Neural cell (in vitro differentiated cells): ENCODE data around the gene LAIR2. TPM values are rescaled to one million over a fixed set of nuclear protein-coding genes. Genes with fewer than 3 reads are reported as not detected.
A peak's percentile ranks its signal among the peaks of the same experiment; 100 is the strongest.

Experiments used
- H2AFZ ChIP-seq: fragments of 200-600, 300-800 bp; sonication (generic), shearing (Covaris generic); 2 replicates; pipeline ENCODE4 v1.6.0; 2014; ENCODE audit warnings: low read depth, mild to moderate bottlenecking, antibody characterized with exemption, low read length, moderate library complexity
- H3F3A ChIP-seq: fragments of 200-600 bp; shearing (Covaris generic); 2 replicates; pipeline ENCODE4 v1.6.1; 2016; ENCODE audit warnings: mild to moderate bottlenecking, moderate library complexity, mixed read lengths, antibody characterized with exemption, low read length; ENCODE audit not compliant: insufficient read depth, poor library complexity, severe bottlenecking
- H3K27ac ChIP-seq: fragments of 200-600, 300-800 bp; sonication (generic), shearing (Covaris generic); 2 replicates; pipeline ENCODE4 v1.5.1; 2014; ENCODE audit warnings: mild to moderate bottlenecking, low read length, moderate library complexity
- H3K27me3 ChIP-seq: fragments of 300-800, 200-600 bp; sonication (generic), shearing (Covaris generic); 2 replicates; pipeline ENCODE4 v1.6.0; 2014; ENCODE audit warnings: mild to moderate bottlenecking, low read depth, low read length, moderate library complexity; ENCODE audit not compliant: insufficient read depth
- H3K36me3 ChIP-seq: fragments of 300-800, 200-600 bp; sonication (generic), shearing (Covaris generic); 2 replicates; pipeline ENCODE4 v1.5.1; 2014; ENCODE audit warnings: mild to moderate bottlenecking, antibody characterized with exemption, low read length, moderate library complexity; ENCODE audit not compliant: insufficient read depth
- H3K4me2 ChIP-seq: fragments of 300-800, 200-600 bp; sonication (generic), shearing (Covaris generic); 2 replicates; pipeline ENCODE4 v1.6.0; 2014; ENCODE audit warnings: mild to moderate bottlenecking, low read length
- H3K4me3 ChIP-seq: fragments of 300-800, 200-600 bp; sonication (generic), shearing (Covaris generic); 2 replicates; pipeline ENCODE4 v1.5.1; 2014; ENCODE audit warnings: mild to moderate bottlenecking, low read length, moderate library complexity
- H3K79me2 ChIP-seq: fragments of 200-600 bp; shearing (Covaris generic); replicated peaks from 2 replicates; pipeline ENCODE4 v1.6.0; 2014; ENCODE audit warnings: mild to moderate bottlenecking, low read length, moderate library complexity; ENCODE audit not compliant: insufficient read depth
- H3K9ac ChIP-seq: fragments of 300-800, 200-600 bp; sonication (generic), shearing (Covaris generic); 2 replicates; pipeline ENCODE4 v1.6.1; 2016; ENCODE audit warnings: mild to moderate bottlenecking, low read length, mixed read lengths
- H3K9me2 ChIP-seq: fragments of 200-600 bp; shearing (Covaris generic); 2 replicates; pipeline ENCODE4 v1.6.1; 2016; ENCODE audit warnings: mild to moderate bottlenecking, low read length, mixed read lengths; ENCODE audit not compliant: insufficient read depth
- H3K9me3 ChIP-seq: fragments of 200-600, 300-800 bp; sonication (generic), shearing (Covaris generic); 2 replicates; pipeline ENCODE4 v1.6.1; 2016; ENCODE audit warnings: mild to moderate bottlenecking, mixed run types, low read length, moderate library complexity, mixed read lengths
- H4K20me1 ChIP-seq: fragments of 200-600 bp; shearing (Covaris generic); 2 replicates; pipeline ENCODE4 v1.6.1; 2016; ENCODE audit warnings: mild to moderate bottlenecking, mixed run types; ENCODE audit not compliant: insufficient read depth
- EZH2 ChIP-seq: fragments of 200-600, 300-800 bp; shearing (Covaris generic), sonication (generic); IDR thresholded peaks from 2 replicates; pipeline ENCODE4 v1.6.1; 2014; ENCODE audit warnings: antibody characterized with exemption, low read length, borderline replicate concordance, mild to moderate bottlenecking; ENCODE audit not compliant: insufficient read depth, poor library complexity, severe bottlenecking
- POLR2AphosphoS5 ChIP-seq: IDR thresholded peaks from 2 replicates; pipeline ENCODE4 v1.6.1; 2012
- REST ChIP-seq: IDR thresholded peaks from 2 replicates; pipeline ENCODE4 v1.6.1; 2012; ENCODE audit warnings: borderline replicate concordance
- polyA plus RNA-seq: library from polyadenylated mRNA; depleted of rRNA; stranded (reverse); fragments of >200 nt; gene quantifications from 2 replicates; pipeline ENCODE4 v1.2.3, GENCODE V29; 2014

Gene LAIR2
- polyA plus RNA-seq, 1 donor from 2014 or later, result not detected

- Histone ChIP-seq H3K9me2 (no peaks in the 10 kb centered on the region), H3K27me3 (peaks cover 11% of the 10 kb centered on the region), H3K4me2 (no peak overlapping the region), H3K4me3 (peak overlapping the region; percentile 69), H3K36me3 (no peaks in the 10 kb centered on the region), H3K9me3 (no peaks in the 10 kb centered on the region), H4K20me1 (no peaks in the 10 kb centered on the region), H3K79me2 (no peaks in the 10 kb centered on the region), H2AFZ (no peak overlapping the region), H3K27ac (no peak overlapping the region), H3K9ac (peak overlapping the region; percentile 64), H3F3A (no peaks in the 10 kb centered on the region)
- TF ChIP-seq POLR2AphosphoS5 (peak; percentile 8), EZH2 (no peak), REST (no peak)
These were observed 39.7 kb upstream of the LAIR2 start for GRCh38 chr19:54462655-54463530.

GRCh38 chr19:54463531-54464043, 39.0 kb upstream of the LAIR2 start, which contains the start of gene LENG9:
TSS of gene LENG9 (minus strand) at chr19:54463778. CDS start at chr19:54463526, 252 bp downstream.
- H3K9me3 ChIP-seq, result no peaks in the 10 kb centered on the region
- H3K27ac ChIP-seq, result no peak within 1 kb of the TSS
- no peaks in the 10 kb centered on the region for H3F3A ChIP-seq
- H2AFZ ChIP-seq, result no peak within 1 kb of the TSS
- H3K79me2 ChIP-seq, result no peaks in the 10 kb centered on the region
- peak within 1 kb of the TSS; percentile 69 for H3K4me3 ChIP-seq
- H3K27me3 ChIP-seq, result peaks cover 11% of the 10 kb centered on the region
- H3K9ac ChIP-seq, result peak within 1 kb of the TSS; percentile 64
- no peaks in the 10 kb centered on the region for H4K20me1 ChIP-seq
- TF ChIP-seq REST (no peak), POLR2AphosphoS5 (peak; percentile 53)
- no peaks in the 10 kb centered on the region for H3K36me3 ChIP-seq
- H3K4me2 ChIP-seq, result no peak within 1 kb of the TSS
- H3K9me2 ChIP-seq, result no peaks in the 10 kb centered on the region
